ENCODE data around the gene KRT76.
"Not testable (repeated sequence)": the region's sequence is repeated elsewhere in the genome, so short reads cannot be mapped to it uniquely, and the experiment has no call there.

The KRT76 gene

GRCh38 chr12:52763991-52764390, 13.2 kb downstream of the KRT76 start:
- no peak for DNase-seq

DNA sequence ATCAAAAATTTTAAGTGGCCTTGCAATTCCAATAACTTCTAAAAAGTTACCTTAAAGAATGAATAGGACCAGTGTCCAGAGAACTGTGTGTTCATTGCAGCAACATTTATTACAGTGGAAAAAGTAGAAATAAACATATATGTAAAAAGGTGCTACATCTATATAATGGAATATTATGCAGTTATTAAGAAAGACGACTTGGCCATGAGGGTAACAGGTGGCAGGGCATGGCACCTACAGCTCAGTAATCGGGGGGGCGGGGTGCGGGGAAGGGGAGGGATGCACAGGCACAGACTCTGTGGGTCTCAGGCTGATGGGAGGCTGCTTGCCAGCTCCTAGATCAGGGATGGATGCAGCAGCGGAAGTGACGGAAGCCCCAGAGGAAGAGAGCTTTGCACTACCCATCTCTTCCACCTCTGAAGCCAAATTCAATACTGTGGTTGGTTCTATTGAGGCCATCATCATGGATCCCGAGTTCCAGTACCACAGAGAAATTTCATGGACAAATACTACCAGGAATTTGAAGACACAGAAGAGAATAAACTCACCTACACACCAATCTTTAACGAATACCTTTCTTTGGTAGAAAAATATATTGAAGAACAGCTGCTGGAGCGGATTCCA, 14.0 kb downstream of the KRT76 start:
- no peak for DNase-seq

DNA sequence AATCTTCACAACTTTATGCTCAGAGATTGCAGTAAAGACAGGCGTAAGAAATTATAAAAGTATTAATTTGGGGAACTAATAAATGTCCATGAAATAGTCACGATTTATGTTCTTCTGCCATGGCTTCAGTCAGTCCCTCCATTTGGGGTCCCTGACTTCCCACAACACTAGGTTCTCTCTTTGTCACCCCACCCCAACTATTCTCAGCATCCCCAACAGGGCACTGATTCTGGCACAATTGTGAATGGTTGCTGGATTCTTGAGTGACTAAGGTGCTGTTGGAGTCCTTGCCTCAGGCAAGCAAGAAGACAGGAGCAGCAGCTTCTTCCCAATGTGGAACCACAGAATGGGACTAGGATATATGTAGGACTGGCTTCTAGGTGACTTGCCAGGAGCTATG, 15.3 kb downstream of the KRT76 start:
- DNase-seq = no peak

- not testable (repeated sequence) for DNase-seq
These were observed 15.9 kb downstream of the KRT76 start for GRCh38 chr12:52761218-52761617.

DNA sequence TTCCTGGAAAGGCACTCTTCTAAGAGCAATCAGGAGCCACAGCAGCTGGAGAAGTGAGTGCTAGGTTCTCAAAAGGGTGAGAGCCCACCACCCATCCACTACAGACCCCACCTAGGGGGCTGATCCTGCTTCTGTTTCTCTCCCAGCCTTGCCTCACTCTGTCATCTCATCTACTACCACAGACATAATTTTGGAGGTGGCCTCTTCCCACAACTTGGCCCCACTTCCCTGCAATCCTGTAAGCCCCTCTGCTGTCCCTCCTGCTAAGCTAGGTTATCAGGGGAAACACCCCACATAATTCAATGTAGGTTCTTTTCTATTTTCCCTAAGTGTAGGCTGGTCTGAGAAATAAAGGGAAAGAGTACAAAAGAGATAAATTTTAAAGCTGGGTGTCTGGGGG, 16.5 kb downstream of the KRT76 start:
- no peak for DNase-seq

DNA sequence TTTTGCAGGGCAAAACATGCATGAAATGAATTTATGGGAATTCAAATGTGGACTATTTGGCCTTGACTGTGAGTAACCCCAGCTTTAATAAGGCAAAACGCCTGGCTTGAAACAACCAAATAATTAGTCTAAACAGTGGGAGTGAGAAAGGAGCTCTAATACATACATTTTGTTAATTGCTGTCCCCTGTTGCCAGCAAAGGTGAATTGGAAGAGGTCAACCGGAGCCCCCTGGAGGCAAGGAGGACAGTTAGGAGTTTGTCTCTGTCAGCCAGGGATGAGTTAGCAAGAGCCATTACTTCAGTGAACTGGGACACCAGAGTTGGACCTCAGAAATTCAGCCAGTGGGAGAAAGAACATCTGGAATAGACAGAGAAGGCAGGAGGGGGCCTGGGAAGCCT, 17.4 kb downstream of the KRT76 start:
- DNase-seq = no peak

- DNase-seq = no peak
These were observed 17.9 kb downstream of the KRT76 start for GRCh38 chr12:52759218-52759617.

DNA sequence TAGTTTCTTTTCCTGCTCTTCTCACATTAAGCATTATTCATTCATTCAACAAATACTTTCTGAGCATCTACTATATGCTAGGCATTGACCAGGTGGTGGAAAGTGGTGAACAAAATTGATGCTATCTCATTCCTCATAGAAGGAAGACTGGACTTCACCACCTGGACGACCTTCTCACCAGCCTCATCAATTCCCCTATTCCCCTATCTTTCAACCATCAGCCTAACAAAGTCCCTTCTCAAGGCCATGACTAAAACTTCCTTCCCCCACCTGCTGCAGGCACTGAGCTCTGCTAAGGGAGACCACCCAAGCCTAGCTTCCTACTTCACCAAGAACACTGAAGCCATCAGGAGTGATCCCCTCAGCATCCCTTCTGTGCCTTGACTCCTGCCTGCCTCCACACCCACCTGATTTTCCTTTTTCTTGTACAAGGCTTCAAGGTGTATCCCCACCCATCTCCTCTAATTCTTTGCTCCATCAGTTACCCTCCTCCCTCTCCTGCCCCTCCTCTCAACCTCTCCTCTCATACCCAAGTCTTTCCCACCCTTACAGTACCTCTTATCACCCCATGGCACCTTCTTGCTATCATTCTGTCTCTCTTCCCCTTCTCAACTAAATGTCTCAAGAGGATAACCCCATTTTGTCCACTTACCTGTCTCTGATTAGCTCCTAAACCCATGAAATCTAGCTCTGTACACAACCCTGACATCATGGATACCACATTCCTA, 19.5 kb downstream of the KRT76 start:
- no peak for DNase-seq

- DNase-seq = no peak
These were observed 20.7 kb downstream of the KRT76 start for GRCh38 chr12:52756281-52756960.

DNA sequence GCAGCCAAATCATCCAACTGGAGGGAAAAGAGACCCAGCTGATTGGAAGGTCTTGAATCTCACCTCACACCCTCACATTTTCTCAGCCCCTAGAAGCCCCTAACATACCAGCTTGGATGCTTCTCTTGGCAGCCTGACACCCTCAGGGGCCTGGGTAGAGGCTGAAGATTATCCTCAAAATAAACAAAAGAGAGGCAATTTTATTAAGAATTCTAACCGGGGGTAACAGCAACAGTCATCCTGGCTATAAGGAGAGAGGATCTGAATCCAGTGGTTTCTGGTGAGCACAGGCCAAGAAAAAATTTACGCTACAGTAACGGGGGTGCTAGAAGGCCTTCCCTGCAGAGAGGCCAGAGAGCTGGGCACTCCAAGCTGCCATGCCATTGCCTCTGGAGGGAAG, 21.6 kb downstream of the KRT76 start:
- DNase-seq = no peak

- DNase-seq = no peak
These were observed 23.0 kb downstream of the KRT76 start for GRCh38 chr12:52754135-52754534.

GRCh38 chr12:52753283-52753682, 23.9 kb downstream of the KRT76 start:
- DNase-seq = no peak

DNA sequence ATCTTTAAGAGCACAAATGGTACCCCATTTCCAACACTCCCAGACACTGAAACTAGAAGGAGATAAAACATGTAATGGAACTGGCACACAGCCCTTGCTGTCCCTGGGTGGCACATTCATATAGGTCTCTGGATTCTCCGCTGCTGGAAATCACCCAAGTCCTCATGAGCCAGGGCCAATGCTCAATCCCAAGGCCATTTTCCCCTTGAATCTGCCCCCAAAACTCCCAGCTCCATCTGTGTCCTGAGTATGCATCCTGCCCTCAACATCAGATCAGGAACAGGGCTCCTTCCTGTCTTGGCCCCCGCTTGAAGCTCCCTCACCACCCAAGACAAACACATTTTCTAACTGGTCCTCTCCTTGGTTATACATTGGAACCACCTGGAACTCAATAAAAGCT, 24.6 kb downstream of the KRT76 start:
- DNase-seq = no peak

GRCh38 chr12:52751795-52752194, 25.4 kb downstream of the KRT76 start:
- DNase-seq = no peak

DNA sequence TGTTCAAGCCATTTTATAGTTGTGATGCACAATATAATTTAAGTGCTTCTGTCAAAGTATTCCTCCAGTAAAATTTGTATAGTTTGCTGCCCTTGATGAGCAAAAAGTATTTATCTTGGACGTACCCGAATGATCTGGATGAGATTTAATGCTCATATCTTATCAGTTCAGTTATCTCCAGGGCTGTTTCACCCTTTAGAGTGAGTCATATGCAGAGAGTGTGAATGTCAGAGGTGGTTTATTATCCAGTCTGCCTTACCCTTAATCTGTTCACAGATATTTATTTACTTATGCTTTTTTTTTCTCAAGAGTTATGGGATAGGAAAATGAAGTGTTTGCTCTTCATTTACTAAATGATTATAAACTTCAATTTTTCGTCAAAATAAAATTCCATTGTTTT, 26.6 kb downstream of the KRT76 start:
- DNase-seq = not testable (repeated sequence)

- DNase-seq = no peak
These were observed 27.3 kb downstream of the KRT76 start for GRCh38 chr12:52749827-52750226.

DNA sequence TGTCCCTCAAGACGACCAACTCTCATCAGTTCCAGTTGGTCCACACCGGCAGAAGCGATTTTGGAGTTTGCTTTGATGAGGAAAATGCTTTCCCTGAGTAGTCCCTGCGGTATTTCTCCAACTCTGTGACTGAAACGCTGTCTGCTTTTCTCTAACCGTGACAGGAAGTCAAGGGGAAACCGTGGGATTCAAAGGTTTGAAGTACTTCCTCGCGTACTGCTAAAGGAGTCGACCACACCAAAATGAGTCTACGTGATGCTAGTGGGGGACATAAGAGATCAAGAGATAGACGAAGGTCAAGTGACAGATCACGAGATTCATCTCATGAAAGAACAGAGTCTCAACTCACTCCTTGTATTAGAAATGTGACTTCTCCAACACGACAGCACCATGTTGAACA, 28.6 kb downstream of the KRT76 start:
- no peak for DNase-seq

DNA sequence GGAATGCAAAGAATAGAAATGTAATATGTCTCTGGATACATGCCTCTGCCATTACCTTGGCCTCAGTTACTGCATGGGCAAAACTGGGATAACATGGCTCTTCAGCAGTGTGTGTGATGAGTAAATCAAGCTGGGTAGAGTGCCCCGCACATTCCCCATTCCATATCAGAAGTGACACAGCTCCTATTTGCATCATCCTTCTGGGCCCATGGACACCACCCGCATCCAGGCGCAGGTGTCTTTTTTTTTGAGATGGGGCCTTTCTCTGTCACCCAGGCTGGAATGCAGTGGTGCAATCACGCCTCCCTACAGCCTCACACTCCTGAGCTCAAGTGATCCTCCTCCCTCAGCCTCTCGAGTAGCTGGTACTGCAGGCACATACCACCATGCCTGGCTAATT, 31.6 kb downstream of the KRT76 start:
- DNase-seq = no peak

DNA sequence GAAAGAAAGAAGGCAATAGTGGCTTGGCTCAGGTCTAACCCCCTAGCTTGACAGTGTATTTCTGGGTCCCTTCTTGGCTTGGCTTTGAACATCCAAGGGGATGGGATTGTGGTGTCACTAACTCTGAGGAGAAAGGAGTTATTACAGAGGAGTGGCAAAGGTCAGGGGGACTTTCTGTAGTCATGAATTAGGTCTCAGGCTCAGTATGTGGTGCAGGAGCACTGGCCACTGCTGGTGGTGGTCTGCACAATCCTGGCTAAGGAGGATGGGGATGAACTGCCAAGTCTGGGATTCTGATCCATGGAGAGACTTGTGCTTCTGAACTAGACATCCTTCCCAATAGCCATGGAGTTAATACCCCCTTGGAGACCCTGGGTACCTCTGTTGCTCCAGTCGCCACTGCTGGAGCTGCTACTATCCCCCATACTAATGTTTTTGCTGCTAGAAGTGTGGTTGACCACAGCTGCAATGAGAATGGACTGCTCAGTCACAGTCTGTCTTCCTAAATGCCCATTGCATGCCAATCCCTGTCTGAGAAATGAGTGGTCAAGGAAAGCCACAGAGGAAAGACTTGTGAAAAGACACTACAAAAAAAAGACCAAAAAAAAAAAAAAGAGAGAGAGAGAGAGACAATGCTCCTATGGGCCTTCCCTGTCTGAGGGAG, 32.5 kb downstream of the KRT76 start:
- no peak for DNase-seq

- no peak for DNase-seq
These were observed 34.2 kb downstream of the KRT76 start for GRCh38 chr12:52742822-52743457.

GRCh38 chr12:52742196-52742580, 35.0 kb downstream of the KRT76 start:
- DNase-seq = no peak
